SK-N-SH treated with all-trans-retinoic acid at 6 μM for 48 hours (cell line): ENCODE results near the gene PDCD11.

ENCODE experiments used
- CREB5 ChIP-seq: fragments of 250-450 bp; sonication (Bioruptor Pico); IDR thresholded peaks from 2 replicates; pipeline ENCODE4 v1.5.1; 2020; ENCODE audit warnings: low read depth, mild to moderate bottlenecking, moderate library complexity
- ESRRG ChIP-seq: fragments of 250-450 bp; sonication (Bioruptor Pico); IDR thresholded peaks from 2 replicates; pipeline ENCODE4 v1.6.1; 2021; ENCODE audit warnings: mild to moderate bottlenecking
- OSR1 ChIP-seq: fragments of 250-450 bp; sonication (Bioruptor Pico); IDR thresholded peaks from 2 replicates; pipeline ENCODE4 v1.8.0; 2022; ENCODE audit warnings: moderate library complexity, mild to moderate bottlenecking, inconsistent platforms
- PATZ1 ChIP-seq: fragments of 250-450 bp; sonication (Bioruptor Pico); IDR thresholded peaks from 2 replicates; pipeline ENCODE4 v1.8.0; 2020; ENCODE audit warnings: mild to moderate bottlenecking, moderate library complexity, borderline replicate concordance
- POU6F1 ChIP-seq: fragments of 250-450 bp; sonication (Bioruptor Pico); IDR thresholded peaks from 2 replicates; pipeline ENCODE4 v1.8.0; 2021; ENCODE audit warnings: low read depth, mild to moderate bottlenecking, moderate library complexity, borderline replicate concordance
- RARB ChIP-seq: fragments of 250-450 bp; sonication (Bioruptor Pico); IDR thresholded peaks from 2 replicates; pipeline ENCODE4 v1.8.0; 2021; ENCODE audit warnings: mild to moderate bottlenecking, moderate library complexity
- TOX ChIP-seq: fragments of 250-450 bp; sonication (Bioruptor Pico); IDR thresholded peaks from 2 replicates; pipeline ENCODE4 v1.8.0; 2021; ENCODE audit warnings: mild to moderate bottlenecking, moderate library complexity, borderline replicate concordance
- TSHZ2 ChIP-seq: fragments of 250-450 bp; sonication (Bioruptor Pico); IDR thresholded peaks from 2 replicates; pipeline ENCODE4 v1.5.0; 2020; ENCODE audit warnings: mild to moderate bottlenecking, moderate library complexity
- ZFP3 ChIP-seq: fragments of 250-450 bp; sonication (Bioruptor Pico); IDR thresholded peaks from 2 replicates; pipeline ENCODE4 v1.5.0; 2020; ENCODE audit warnings: mild to moderate bottlenecking, moderate library complexity
- ZFP30 ChIP-seq: fragments of 450-650 bp; formaldehyde crosslinking; IDR thresholded peaks from 2 replicates; pipeline ENCODE4 v1.5.0; 2022; ENCODE audit warnings: mild to moderate bottlenecking, moderate library complexity
- ZNF70 ChIP-seq: fragments of 450-650 bp; formaldehyde crosslinking; IDR thresholded peaks from 2 replicates; pipeline ENCODE4 v1.5.0; 2020; ENCODE audit warnings: mild to moderate bottlenecking, moderate library complexity

GRCh38 chr10:103480521-103480920 is 84.1 kb downstream of the PDCD11 start:
- TF ChIP-seq ESRRG (CRISPR knock-in tag): no peak
- TF ChIP-seq ZFP3 (CRISPR knock-in tag): no peak
- no peak for TF ChIP-seq PATZ1
- no peak for TF ChIP-seq ZNF70 (CRISPR knock-in tag)
- TF ChIP-seq ZFP30 (CRISPR knock-in tag): no peak
- TF ChIP-seq RARB: no peak
- no peak for TF ChIP-seq CREB5 (CRISPR knock-in tag)
- TF ChIP-seq TOX: no peak
- no peak for TF ChIP-seq OSR1 (CRISPR knock-in tag)
- TF ChIP-seq POU6F1 (CRISPR knock-in tag): no peak
- TF ChIP-seq TSHZ2 (CRISPR knock-in tag): no peak
